ENCODE data around the gene ANKS1B.

The ANKS1B gene

GRCh38 chr12:98738002-98738401 is 1246.7 kb downstream of the ANKS1B start:
- DNase-seq: no peak

GRCh38 chr12:98737322-98737712 is 1247.4 kb downstream of the ANKS1B start:
- DNase-seq: no peak

GRCh38 chr12:98736352-98737321 is 1248.1 kb downstream of the ANKS1B start:
- DNase-seq: no peak

- DNase-seq: no peak
These were observed 1248.9 kb downstream of the ANKS1B start for GRCh38 chr12:98735821-98736220.

- no peak for DNase-seq
These were observed 1250.9 kb downstream of the ANKS1B start for GRCh38 chr12:98733667-98734350.

- DNase-seq: no peak
These were observed 1254.3 kb downstream of the ANKS1B start for GRCh38 chr12:98730412-98730811.

- no peak for DNase-seq
These were observed 1257.5 kb downstream of the ANKS1B start for GRCh38 chr12:98727196-98727595.

GRCh38 chr12:98725476-98726247 is 1259.1 kb downstream of the ANKS1B start:
- DNase-seq: peak; percentile 44

- DNase-seq: no peak
These were observed 1260.2 kb downstream of the ANKS1B start for GRCh38 chr12:98724384-98725155.

GRCh38 chr12:98721204-98721702 is 1263.5 kb downstream of the ANKS1B start:
- DNase-seq: no peak

GRCh38 chr12:98719515-98720504 is 1264.9 kb downstream of the ANKS1B start:
- no peak for DNase-seq

GRCh38 chr12:98714426-98714825 is 1270.3 kb downstream of the ANKS1B start:
- DNase-seq: no peak

- DNase-seq: no peak
These were observed 1275.7 kb downstream of the ANKS1B start for GRCh38 chr12:98709022-98709421.

GRCh38 chr12:98701166-98701565 is 1283.6 kb downstream of the ANKS1B start:
- no peak for DNase-seq

GRCh38 chr12:98699586-98699985 is 1285.2 kb downstream of the ANKS1B start:
- no peak for DNase-seq

- DNase-seq: peak; percentile 32
These were observed 1285.9 kb downstream of the ANKS1B start for GRCh38 chr12:98698603-98699463.

GRCh38 chr12:98697209-98697608 is 1287.5 kb downstream of the ANKS1B start:
- no peak for DNase-seq

- DNase-seq: no peak
These were observed 1288.6 kb downstream of the ANKS1B start for GRCh38 chr12:98696036-98696646.

GRCh38 chr12:98691351-98691750 is 1293.4 kb downstream of the ANKS1B start:
- DNase-seq: no peak
